Measurements from ENCODE around the gene SCARB2.

DNA sequence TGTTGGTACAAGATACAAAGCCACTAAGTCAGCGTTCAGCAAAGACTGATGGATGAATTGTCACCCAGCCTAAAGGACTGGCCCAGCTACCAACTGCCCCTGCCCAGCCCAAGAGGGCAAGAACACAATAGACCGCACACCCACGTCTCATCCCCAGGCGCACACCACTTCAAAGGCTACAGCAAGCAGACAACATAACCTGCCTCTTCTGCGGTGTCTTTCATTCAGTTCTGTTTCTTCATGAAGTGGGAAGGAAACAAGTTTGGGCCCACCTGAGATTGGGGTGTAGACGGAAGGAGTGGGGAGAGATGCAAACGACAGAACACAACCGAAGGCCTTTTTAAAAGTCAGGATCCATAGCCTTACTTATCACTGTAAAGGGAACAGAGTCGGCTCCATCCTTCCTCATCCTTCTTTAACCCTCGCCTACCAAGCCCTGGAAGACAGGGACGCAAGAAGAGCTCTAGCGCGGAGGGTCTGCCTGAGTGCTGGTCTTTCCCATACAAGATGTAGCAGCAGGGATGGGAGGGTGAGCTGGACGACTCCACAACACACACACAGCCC, 691 bp downstream of the SCARB2 start:
- TF ChIP-seq, protein P1, sequence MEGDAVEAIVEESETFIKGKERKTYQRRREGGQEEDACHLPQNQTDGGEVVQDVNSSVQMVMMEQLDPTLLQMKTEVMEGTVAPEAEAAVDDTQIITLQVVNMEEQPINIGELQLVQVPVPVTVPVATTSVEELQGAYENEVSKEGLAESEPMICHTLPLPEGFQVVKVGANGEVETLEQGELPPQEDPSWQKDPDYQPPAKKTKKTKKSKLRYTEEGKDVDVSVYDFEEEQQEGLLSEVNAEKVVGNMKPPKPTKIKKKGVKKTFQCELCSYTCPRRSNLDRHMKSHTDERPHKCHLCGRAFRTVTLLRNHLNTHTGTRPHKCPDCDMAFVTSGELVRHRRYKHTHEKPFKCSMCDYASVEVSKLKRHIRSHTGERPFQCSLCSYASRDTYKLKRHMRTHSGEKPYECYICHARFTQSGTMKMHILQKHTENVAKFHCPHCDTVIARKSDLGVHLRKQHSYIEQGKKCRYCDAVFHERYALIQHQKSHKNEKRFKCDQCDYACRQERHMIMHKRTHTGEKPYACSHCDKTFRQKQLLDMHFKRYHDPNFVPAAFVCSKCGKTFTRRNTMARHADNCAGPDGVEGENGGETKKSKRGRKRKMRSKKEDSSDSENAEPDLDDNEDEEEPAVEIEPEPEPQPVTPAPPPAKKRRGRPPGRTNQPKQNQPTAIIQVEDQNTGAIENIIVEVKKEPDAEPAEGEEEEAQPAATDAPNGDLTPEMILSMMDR (IDR thresholded peaks at IDR 0.05) = no peak
- TF ChIP-seq ZFX (IDR thresholded peaks at IDR 0.05; ENCODE audit: borderline replicate concordance) = no peak

Data from 22Rv1 (cell line).